GM12872 (cell line): ENCODE measurements around the gene ANP32A.

ENCODE experiments used
- TF ChIP-seq, protein P1 (sequence below): IDR thresholded peaks from 3 replicates; pipeline ENCODE4 v1.5.1; 2011; ENCODE audit warnings: low read depth, mild to moderate bottlenecking, low read length, moderate library complexity; ENCODE audit not compliant: insufficient read depth

ANP32A gene

DNA sequence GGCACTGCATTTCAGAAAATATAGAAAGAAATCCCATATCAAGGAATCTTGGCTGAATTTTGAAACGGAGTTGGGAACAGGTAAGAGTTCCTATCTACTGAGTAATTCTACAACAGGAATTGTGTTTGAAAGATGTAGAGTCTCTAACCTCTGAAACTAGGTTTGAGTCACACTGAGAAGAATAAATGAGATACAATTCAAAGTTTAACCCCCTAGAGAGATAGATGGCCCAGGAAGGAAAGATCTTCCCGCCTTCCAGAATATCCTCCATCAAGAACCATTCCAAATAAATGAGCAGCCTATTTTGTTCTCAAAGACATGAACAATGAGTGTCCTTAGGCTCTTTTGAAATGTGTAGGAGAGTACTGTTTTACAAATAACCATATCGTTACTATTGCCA lies 2.9 kb upstream of the ANP32A start:
- TF ChIP-seq, protein P1, sequence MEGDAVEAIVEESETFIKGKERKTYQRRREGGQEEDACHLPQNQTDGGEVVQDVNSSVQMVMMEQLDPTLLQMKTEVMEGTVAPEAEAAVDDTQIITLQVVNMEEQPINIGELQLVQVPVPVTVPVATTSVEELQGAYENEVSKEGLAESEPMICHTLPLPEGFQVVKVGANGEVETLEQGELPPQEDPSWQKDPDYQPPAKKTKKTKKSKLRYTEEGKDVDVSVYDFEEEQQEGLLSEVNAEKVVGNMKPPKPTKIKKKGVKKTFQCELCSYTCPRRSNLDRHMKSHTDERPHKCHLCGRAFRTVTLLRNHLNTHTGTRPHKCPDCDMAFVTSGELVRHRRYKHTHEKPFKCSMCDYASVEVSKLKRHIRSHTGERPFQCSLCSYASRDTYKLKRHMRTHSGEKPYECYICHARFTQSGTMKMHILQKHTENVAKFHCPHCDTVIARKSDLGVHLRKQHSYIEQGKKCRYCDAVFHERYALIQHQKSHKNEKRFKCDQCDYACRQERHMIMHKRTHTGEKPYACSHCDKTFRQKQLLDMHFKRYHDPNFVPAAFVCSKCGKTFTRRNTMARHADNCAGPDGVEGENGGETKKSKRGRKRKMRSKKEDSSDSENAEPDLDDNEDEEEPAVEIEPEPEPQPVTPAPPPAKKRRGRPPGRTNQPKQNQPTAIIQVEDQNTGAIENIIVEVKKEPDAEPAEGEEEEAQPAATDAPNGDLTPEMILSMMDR = no peak

DNA sequence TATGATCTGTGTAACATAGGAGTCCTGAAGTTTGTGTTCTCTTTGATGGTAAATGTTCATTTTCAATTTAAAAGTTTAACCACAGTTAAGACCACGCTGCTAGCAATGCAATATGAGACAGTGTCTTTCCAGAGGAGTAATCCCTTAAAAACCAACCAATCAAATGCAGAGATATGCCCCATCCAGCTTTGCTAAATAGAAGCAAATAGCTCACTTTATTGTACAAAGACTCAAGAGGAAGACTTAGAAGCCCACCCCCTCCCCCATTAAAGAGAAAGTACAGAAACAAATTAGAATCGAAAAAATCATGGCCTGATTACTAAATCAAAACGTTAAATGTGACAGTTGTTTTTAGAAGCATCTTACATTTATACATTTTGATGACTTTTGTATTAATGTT lies 2.1 kb upstream of the ANP32A start:
- TF ChIP-seq, protein P1 = no peak

DNA sequence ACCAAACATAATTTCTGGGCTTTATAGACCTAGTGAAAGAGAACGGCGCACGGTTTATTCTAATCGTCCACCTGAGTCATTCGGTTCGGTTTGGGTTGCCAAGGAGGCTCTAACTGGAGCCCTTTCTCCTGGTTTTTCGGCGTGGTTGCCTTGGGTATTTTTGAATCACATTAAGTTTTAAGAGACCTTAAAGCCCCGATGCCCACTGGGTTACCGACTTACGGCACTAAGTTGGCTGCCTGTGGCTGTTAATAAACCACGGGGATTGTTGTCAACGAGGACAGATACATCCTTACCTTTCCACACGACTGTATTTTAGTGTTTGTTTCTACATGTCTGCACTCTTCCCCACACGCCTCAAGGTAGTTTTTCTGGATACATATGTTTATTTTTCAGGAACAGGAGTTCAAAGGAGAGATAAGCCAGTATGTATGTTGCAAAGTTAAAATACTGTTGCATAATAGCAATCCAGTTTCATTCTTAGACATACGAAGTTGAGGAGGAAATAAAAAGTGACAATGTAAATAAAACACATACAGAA lies 1.2 kb upstream of the ANP32A start:
- TF ChIP-seq, protein P1 = no peak

DNA sequence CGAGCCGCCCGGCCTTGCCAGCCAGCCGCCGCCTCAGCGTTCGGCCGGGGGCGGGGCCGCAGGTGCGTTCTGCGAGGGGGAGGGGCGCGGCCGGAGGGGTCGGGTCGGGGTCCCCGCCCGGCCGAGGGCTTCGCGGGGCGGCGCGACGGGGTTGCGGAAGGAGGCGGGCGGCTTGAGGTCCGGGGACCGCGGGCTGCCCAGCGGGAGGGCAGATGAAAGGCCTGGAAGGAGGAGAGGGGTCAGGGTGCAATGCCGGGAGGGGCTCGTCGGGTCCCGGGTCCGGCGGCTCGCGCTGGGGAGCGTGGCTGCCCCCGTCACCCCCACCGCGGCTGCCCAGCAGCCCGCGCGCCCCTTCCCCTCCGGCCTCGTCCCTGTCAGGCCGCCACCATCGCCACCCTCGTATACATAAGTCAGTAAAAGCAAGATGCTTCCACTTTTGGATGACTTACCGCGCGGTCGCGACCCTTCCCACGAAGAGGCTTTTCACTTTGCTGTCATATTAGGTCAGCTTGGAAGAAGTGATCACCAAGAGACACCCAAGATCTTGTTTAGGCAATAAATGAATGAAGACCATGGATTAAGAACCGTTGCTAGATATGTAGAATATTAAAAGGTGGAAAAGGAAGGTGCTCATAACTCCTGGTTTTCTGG lies 620 bp upstream of the ANP32A start:
- TF ChIP-seq, protein P1 = no peak

DNA sequence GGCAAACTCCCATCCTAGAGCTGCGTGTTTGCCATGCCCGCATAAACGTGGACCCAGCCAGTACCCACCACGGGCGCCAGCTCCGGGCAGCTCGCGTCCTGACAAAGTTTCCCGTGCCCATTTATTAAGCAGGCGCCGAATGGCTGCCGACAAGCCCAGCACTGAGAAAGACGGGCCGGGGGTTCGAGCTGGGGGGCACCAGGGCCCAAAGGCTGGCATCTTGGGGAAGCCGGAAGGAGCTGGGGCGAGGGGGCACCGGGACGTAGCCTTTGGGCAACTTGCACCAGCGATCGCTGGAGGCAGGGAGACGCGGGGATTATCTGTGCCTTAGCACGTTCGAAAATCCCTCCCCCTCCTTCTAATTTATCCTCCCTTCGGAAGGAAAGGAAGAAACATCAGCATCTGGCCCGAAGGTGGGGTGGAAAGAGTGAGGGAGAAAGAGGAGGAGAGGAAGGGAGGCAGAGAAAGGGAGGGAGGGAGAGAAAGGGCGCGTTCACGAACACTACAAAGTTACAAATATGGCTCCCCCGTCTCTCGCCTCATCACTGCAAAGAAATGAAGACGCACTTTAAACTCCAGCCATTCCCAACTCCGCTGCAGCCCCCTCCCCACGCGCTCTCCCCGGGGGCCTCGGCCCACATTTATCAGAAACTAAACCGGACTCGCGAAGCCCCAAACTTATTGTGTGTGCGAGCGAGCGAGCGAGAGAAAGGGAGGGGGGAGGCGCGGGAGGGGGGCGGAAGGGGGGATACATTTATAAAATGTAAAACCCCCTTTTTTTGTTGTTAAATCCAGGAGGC lies 1.0 kb downstream of the ANP32A start:
- TF ChIP-seq, protein P1 = no peak

DNA sequence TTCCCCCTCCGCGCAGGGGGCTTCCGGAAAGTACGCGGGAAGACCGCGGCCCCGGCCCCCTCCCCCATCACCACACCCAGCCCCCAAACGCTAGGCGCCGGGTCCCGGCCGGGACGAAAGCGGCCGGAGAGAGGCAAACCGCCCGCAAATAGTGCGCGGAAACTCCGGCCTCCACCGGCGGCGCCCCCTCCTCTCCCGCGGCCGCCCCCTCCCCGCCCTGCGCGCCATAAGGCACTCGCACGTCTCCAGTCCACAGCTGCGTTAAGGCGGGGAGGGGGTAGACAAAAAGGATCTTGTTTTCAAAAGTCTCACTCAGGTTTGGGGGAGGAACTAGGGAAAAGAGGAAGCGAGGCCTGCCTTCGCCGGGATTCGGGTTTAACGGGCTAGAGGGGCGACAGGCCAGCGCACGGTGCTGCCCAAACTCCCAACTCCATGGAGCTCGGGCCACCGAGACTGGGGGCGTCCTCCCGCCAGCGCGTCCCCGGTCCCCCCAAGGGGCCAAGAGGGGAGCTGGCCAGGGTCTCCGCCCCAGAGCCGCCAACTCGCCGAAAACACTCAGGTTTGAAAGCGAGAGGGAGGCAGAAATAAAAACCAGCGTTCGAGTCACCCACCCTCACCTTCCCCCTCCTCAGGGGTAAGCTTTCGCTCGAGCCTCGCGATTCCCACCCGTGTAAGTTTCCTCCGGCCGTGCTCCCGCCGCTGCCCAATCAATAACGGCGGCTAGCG lies 1.8 kb downstream of the ANP32A start:
- TF ChIP-seq, protein P1 = no peak
